ENCODE measurements around the gene MIS18A.
"Not testable (repeated sequence)": the region's sequence is repeated elsewhere in the genome, so short reads cannot be mapped to it uniquely, and the experiment has no call there.

Gene MIS18A

DNA sequence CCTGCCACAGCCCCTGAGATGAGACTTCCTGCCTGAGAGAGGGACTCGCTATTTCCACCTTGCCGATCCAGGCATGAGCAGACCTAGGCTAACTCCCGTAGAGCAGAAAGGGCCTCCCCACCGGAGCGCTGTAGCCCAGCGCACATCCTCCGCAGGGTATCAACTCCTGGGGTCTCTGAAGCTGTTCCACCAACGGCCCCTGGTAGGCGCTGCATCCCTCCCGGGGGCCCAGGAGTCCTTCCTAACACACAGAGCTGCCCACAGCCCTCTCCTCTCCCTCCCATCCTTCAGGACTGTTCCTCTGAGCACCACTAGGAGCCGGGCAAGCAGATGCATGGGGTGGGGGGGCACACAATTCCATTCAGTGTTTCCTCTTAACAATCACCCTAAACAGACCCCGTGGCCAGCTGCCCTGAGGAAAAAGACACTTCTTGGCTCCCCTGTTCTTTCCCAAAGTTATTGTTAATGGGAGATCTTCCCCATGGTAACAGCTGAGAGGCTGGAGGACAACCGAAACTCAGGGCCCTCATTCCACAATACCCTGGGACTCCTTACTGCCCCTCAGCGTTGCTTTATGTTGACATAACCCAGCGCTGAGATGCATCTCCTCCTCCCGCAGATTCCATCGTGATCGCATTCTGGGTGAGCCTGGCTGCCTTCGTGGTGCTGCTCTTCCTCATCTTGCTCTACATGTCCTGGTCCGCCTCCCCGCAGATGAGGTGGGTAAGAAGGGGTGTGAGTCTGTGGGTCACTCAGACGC lies 27.4 kb upstream of the MIS18A start:
- DNase-seq = peak in 44 of 51 donors; percentile 20 to 90 (median 70)

DNA sequence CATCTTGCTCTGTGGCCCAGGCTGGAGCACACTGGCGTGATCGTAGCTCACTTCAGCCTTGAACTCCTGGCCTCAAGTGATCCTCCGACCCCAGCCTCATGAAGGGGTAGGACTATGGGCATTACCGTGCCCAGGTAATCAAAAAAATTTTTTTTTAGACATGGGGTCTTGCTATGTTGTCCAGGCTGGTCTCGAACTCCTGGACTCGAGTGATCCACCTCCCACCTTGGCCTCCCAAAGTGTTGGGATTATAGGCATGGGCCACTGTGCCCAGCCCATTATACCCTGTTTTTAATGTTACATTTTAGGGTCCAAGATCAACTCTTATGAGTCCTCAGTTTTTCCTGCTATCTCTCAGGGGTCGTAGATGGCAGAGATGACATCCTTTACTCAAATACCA lies 26.1 kb upstream of the MIS18A start:
- no peak for DNase-seq

- DNase-seq = no peak
Measured at GRCh38 chr21:32303385-32303784, 24.5 kb upstream of the MIS18A start.

DNA sequence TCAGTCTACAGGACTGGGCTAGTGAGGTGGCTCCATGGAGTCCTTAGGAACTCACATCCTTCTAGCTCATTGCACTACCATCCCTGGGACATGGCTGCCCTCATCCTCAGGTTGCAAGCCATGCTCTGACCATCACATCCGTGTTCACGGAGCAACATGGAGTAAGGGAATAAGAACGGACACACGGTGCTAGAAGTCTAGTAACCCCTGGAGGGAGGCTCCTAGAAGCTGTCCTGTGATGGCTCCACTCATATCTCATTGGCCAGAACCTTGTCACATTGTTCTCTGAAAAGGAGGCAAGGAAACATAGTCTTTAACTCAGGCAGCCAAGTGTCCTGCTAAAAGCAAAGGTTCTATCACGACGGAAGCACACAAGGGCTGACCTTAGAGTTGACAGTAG lies 23.7 kb upstream of the MIS18A start:
- no peak for DNase-seq

GRCh38 chr21:32301596-32301995 lies 22.7 kb upstream of the MIS18A start:
- DNase-seq = no peak

DNA sequence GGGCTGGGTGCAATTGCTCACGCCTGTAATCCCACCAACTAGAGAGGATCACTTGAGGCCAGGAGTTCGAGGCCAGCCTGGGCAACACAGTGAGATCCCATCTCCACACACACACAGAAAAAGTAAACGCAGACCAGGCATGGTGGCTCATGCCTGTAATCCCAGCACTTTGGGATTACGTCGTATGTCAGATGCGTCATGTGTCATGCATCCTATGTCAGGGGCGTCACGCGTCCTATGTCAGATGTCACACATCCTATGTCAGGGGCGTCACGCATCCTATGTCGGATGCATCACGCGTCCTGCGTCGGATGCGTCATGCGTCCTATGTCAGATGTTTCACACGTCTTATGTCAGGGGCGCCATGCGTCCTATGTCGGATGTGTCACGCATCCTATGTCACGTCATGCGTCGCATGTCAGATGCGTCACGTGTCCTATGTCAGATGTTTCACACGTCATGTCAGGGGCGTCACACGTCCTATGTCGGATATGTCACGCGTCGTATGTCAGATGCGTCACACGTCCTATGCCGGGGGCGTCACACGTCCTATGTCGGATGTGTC lies 21.4 kb upstream of the MIS18A start:
- no peak for DNase-seq

- no peak for DNase-seq
Measured at GRCh38 chr21:32299695-32300094, 20.8 kb upstream of the MIS18A start.

DNA sequence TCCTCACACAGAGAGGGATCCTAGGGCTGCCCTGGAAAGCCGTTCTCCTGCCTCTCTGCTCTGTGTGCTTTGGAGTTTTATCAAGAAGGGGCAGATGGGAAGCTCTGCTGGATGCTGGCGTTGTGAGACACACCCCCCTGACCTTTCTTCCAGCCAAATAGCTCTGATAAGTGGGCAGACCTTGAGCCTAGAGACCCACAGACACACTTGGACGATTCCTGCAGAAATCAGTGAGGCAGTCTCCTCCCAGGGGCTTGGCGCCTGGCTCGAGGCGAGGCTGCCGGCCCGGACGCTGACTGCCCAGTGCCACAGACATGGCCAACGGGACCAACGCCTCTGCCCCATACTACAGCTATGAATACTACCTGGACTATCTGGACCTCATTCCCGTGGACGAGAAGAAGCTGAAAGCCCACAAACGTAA lies 19.8 kb upstream of the MIS18A start, which contains the start of gene MRAP:
TSS of gene MRAP (plus strand) at position 198 of the 424 bp plus-strand sequence. CDS start at position 315, 117 bp downstream.
- no peak for DNase-seq

- no peak for DNase-seq
Measured at GRCh38 chr21:32298148-32298559, 19.3 kb upstream of the MIS18A start.

DNA sequence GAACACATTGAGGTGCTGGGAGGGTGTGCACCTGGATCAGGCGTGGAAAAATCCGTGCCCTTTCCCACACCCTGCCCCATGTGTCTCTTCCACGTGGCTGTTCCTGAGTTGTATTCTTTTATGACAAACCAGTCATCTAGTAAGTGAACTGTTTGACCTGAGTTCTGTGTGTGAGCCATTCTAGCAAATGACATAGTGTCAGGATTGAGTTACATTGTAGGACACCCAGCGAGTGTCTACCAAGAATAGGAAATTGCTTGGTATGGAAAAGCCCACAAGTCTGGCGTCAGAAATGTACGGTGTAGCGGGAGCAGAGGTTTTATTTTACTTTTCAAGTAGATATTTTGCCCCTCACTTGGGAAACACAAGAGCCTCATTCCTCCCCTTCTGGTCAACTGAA lies 18.6 kb upstream of the MIS18A start:
- DNase-seq = no peak

- no peak for DNase-seq
Measured at GRCh38 chr21:32285476-32285875, 6.6 kb upstream of the MIS18A start.

- no peak for DNase-seq
Measured at GRCh38 chr21:32282992-32283391, 4.1 kb upstream of the MIS18A start.

DNA sequence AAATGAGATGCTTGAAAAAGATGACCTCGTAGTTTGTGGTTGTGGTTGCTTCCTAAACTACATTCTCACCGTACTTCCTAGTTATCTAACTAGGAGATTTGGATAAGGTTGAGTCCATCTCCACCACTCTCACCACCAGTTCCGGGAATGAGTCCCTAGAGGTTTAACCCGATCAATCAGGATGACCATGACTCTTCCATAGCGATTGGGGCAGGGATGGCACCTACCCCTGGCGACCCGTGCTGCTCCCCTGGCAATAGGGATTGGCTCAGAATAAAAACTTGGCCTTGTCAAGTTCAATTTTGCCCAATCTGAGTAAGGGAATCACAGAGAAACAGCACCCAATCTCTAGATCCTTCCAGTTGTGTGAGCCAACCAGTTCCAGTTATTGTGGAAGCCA lies 2.7 kb upstream of the MIS18A start:
- no peak for DNase-seq

- no peak for DNase-seq
Measured at GRCh38 chr21:32279377-32279680, 480 bp upstream of the MIS18A start.

DNA sequence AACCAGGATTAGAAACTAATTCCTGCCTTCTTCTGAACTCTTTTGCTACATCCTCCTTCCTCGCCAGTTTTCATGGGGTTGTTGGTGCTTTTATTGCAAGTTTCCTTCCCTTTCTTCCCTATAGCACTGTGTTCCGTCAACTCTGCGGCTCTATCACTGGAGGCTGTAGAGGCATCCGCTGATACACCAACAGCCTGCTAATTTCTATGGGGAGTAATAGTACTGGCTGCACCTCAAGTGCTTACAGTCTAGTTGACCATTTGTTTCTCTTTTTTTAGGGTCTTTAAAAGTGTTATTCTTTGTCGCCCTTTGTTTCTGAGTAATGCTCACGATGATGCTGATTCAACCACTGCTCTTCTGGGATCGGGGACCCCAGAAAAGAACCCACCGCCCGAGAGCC lies 746 bp downstream of the MIS18A start:
- DNase-seq = no peak

DNA sequence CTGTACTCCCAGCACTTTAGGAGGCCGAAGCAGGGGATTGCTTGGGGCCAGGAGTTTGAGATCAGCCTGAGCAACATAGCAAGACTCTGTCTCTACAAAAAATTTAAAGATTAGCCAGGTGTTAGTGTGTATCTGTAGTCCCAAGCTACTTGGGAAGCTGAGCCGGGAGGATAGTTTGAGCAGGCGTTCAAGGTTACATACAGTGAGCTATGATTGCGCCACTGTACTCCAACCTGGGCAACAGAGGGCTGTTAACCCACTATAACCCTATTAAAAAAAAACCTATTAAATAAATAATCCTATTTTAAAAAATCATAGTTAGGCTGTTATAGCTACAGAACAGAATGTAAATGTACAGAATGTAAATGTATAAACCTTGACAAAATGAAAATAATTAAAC lies 2.2 kb downstream of the MIS18A start:
- DNase-seq = no peak

DNA sequence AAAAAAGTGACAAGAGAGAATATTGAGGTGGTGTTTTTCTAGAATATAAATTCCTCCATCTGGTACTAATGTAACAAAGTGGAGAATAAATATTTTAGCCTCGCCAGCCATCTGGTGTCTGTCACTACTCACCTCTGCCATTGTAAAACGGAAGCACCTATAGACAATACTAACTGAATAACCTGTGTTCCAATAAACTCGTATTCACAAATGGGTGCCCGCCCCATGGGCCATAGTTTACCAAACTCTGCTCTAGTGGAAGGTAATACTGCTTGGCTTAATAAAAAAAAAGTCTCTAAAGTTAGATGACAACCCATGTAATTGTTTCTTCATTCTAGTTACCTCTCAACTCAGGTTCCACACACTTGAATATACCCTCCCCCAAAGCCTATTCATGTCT lies 8.1 kb downstream of the MIS18A start:
- DNase-seq = no peak

DNA sequence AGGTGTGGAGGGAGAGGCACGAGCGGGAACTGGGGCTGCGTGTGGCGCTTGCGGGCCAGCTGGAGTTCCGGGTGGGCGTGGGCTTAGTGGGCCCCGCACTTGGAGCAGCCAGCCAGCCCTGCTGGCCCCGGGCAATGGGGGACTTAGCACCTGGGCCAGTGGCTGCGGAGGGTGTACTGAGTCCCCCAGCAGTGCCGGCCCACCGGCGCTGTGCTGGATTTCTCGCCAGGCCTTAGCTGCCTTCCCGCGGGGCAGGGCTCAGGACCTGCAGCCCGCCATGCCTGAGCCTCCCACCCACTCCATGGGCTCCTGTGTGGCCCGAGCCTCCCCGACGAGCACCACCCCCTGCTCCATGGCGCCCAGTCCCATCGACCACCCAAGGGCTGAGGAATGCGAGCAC lies 13.5 kb downstream of the MIS18A start:
- not testable (repeated sequence) for DNase-seq

- no peak for DNase-seq
Measured at GRCh38 chr21:32261929-32262328, 16.9 kb downstream of the MIS18A start.

DNA sequence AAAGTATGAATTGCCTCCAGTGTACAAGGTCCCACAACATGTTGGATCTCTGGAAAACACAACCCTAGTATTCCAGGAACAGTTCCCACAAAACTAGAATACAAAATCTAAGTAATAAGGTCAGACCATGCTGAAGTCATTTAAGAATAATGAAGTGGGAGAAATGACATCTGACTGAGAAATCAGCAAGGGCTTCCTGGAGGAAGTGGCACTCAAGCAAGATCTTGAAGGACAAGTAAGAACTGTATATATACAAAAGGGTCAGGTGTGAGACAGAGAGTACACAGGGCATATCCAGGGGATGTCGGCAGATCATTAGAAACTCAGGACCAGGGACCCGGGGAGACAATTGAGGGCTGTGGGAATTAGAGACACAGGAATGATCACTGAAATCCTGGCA lies 18.7 kb downstream of the MIS18A start:
- DNase-seq = no peak

GRCh38 chr21:32258786-32259048 lies 20.1 kb downstream of the MIS18A start:
- not testable (repeated sequence) for DNase-seq

GRCh38 chr21:32257962-32258785 lies 20.7 kb downstream of the MIS18A start:
- DNase-seq = peak in 47 of 51 donors; percentile 3 to 83 (median 43)

All from hypothalamus (tissue), 51 donors.